HepG2 (cell line): ENCODE data around the gene ENO2.

ENCODE experiments used
- NR2F1 ChIP-seq, 2 experiments: fragments of 450-650 bp in 1 of 2; formaldehyde crosslinking in 1 of 2; IDR thresholded peaks; 2 replicates each; pipeline versions ENCODE4 v1.5.0 to v1.6.1; 2016 to 2020; ENCODE audit warnings: mild to moderate bottlenecking in 1 of 2, missing compliant biosample characterization in 1 of 2, missing genetic modification reagents in 1 of 2, moderate library complexity in 1 of 2
- SRF ChIP-seq: IDR thresholded peaks from 2 replicates; pipeline ENCODE4 v1.6.1; 2011; ENCODE audit warnings: mild to moderate bottlenecking, low read depth, low read length, moderate library complexity
- ZBTB7A ChIP-seq: sonication (generic); formaldehyde crosslinking; IDR thresholded peaks from 2 replicates; pipeline ENCODE4 v1.8.0; 2022; ENCODE audit warnings: mild to moderate bottlenecking, missing genetic modification reagents
- ZNF121 ChIP-seq: sonication (generic); formaldehyde crosslinking; IDR thresholded peaks from 2 replicates; pipeline ENCODE4 v1.5.0; 2020; ENCODE audit warnings: mild to moderate bottlenecking, missing genetic modification reagents
- ZNF124 ChIP-seq: sonication (generic); formaldehyde crosslinking; IDR thresholded peaks from 2 replicates; pipeline ENCODE4 v1.4.0; 2020; ENCODE audit warnings: missing genetic modification reagents

DNA sequence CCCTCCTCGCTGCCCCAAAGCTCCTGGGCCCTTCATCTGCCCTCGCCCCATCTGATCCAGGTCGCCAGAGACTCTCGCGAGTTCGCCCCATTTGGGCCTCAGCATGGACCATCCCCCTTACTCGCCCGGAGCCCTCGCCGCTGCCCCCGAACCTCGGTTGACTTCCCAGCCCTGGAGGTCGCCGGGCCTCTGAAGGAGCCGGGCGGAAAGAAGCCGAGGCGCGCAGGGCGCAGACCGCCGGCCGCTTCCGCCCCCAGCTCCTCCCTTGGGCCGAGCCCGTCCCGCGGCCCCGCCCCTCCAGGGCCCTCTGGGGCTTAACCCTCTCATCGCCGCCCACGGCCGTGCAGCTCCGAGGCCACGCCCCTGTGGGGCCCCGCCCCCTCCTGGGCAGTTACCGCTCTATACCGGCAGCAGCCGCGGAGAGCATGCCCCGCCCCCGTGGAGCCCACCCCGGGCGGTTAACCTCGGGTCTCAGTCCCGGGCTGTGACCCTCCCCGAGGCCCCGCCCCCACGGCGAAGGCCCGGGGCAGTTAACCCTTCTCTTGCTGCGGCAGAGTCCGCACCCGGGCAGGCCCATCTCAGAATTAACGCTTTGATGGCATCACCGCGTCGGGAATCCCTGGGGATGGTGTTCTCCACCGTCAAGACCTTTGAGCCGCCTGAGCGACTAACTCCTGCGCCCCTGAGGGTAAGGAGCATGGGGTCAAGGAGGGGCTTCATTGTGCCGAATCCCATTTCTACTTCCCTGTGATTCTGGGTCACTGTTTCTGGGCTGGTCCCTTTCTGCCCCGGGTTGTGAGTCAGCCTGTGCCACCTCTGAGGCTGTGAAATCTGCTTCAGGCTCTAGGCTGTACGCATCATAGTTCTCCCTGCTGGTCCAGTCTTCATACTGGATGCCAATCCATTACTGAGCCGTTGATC is 41.0 kb upstream of the ENO2 start, which contains the start of gene SPSB2:
- TF ChIP-seq ZNF121 (CRISPR knock-in tag) (no peak), NR2F1 (CRISPR knock-in tag; IDR thresholded peaks at IDR 0.05) (no peak), SRF (no peak), ZBTB7A (CRISPR knock-in tag) (peak; percentile 21; the same call in 1 of the 2 replicates), ZNF124 (CRISPR knock-in tag) (no peak)
